Transverse colon (tissue), 4 donors: ENCODE results near the gene MVD. TPM values are rescaled to one million over a fixed set of nuclear protein-coding genes. Genes with fewer than 3 reads are reported as not detected.

Experiments
- DNase-seq: peaks from one replicate; pipeline ENCODE4 v3.0.0-alpha.2; 2019
- H3K27ac ChIP-seq, 4 donors: fragments of 200-600 bp; sonication (generic); 2 replicates each; pipeline ENCODE4 v1.5.1; 2016 to 2018; ENCODE audit warnings: inconsistent platforms in 4 of 4
- H3K27me3 ChIP-seq: fragments of 200-600 bp; sonication (generic); 2 replicates; pipeline ENCODE4 v1.5.1; 2017; ENCODE audit warnings: inconsistent platforms
- H3K36me3 ChIP-seq, 4 donors: fragments of 200-600 bp; sonication (generic); 2 replicates each; pipeline ENCODE4 v1.5.1; 2017 to 2019; ENCODE audit warnings: inconsistent platforms in 4 of 4
- H3K4me1 ChIP-seq, 4 donors: fragments of 200-600 bp; sonication (generic); 2 replicates each; pipeline ENCODE4 v1.5.1; 2017 to 2020; ENCODE audit warnings: inconsistent platforms in 4 of 4
- H3K4me3 ChIP-seq, 4 donors: fragments of 200-600 bp; sonication (generic); 1 replicate in 1 of 4; 2 replicates in 3 of 4; pipeline versions ENCODE4 v1.5.1 to v1.6.1; 2017 to 2019; ENCODE audit warnings: inconsistent platforms in 4 of 4
- H3K9me3 ChIP-seq, 2 donors: fragments of 200-600 bp; sonication (generic); 2 replicates each; pipeline ENCODE4 v1.5.1; 2017 to 2019; ENCODE audit warnings: inconsistent platforms in 2 of 2
- EP300 ChIP-seq: sonication (generic); formaldehyde crosslinking; IDR thresholded peaks from one replicate; pipeline ENCODE4 v1.6.1; 2017; ENCODE audit warnings: antibody characterized with exemption, low read depth
- POLR2A ChIP-seq: fragments of 450-650 bp; IDR thresholded peaks from one replicate; pipeline ENCODE4 v1.6.1; 2016; ENCODE audit warnings: antibody characterized with exemption, mild to moderate bottlenecking, moderate library complexity
- POLR2AphosphoS5 ChIP-seq, 3 donors: sonication (generic); formaldehyde crosslinking; IDR thresholded peaks; one replicate each; pipeline ENCODE4 v1.6.1; 2016; ENCODE audit warnings: antibody characterized with exemption in 3 of 3
- WGBS, 2 donors: methylation state at CpG; one replicate each; pipeline ENCODE4 v1.1.5; 2018; ENCODE audit warnings: low coverage in 1 of 2; 5-methylcytosine and 5-hydroxymethylcytosine counted together
- in situ Hi-C, 4 donors: fragments of 200-750 bp; cut with MboI; loops; one replicate each; pipeline versions ENCODE4 v1.15.0 to v1.15.1; 2017; ENCODE audit warnings: low sequenced_read_pairs in 3 of 4, low pct_ligation_motif_present in 1 of 4, low pct_unique_long_range_greater_than_20kb in 1 of 4
- intact Hi-C: fragments of 100-400 bp; cut with DNase I; formaldehyde crosslinking; loops from one replicate; pipeline ENCODE4 v1.15.1; 2023; ENCODE audit warnings: low total_unique reads
- total RNA-seq, 4 donors: library from RNA; depleted of rRNA; stranded (reverse); fragments of >200 nt; gene quantifications; one replicate each; pipeline ENCODE4 v1.1.0, GENCODE V29; 2016
- TF ChIP-seq, protein P1 (sequence below), 5 experiments: fragments of 200-600 bp in 3 of 5; fragments of 450-650 bp in 2 of 5; sonication (generic) in 3 of 5; IDR thresholded peaks; 1 replicate in 2 of 5; 2 replicates in 3 of 5; pipeline ENCODE4 v1.5.1; 2016 to 2017; ENCODE audit warnings: antibody characterized with exemption in 5 of 5, inconsistent platforms in 3 of 5, mild to moderate bottlenecking in 2 of 5, moderate library complexity in 1 of 5

The MVD gene
- total RNA-seq, 4 donors from 2014 or later: 20.5 to 75.6 (median 47.3) TPM

DNA sequence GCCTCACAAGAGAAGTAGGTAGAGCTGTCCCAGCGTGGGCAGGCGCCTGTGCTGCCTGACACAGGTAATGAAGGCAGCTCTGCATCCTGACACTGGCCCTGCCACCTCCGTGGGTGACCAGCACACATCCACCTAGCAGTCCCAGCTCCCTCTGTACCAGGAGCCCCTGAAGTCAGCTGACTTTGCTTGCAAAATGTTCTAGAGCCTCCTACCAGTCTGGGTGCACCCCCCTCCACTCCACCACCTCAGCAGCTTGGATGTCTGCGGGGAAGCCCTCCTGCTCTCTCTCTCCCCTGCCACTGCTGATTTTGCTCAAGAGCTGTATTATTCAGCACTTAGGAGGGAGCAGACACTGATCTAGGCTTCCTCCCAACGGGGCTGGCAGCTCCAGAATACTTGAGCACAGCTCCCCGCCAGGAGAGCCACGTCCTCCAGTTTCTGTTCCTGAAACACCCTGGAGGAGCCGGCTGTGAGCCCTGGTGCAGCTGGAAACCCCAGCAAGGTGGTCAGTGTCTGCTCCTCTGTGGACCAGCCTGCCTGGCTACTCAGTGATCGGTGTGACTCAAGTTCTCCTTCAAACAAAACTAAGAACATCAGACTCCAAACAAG lies 42.3 kb upstream of the MVD start:
- intact Hi-C loops: no loop called here
- in situ Hi-C loops: no loop called here
- Histone ChIP-seq H3K27me3 (no peaks in the 10 kb centered on the region), H3K4me3 (peak overlapping the region; percentile 53 to 96 (median 84)), H3K27ac (peak overlapping the region; percentile 85 to 88 (median 86)), H3K36me3 (no peaks in the 10 kb centered on the region), H3K9me3 (no peaks in the 10 kb centered on the region), H3K4me1 (peaks cover 20 to 41% (median 33%) of the 10 kb centered on the region in 4 donors)
- peak; percentile 14 for TF ChIP-seq POLR2A
- no peak for TF ChIP-seq POLR2AphosphoS5 (IDR thresholded peaks at IDR 0.05)
- peak; percentile 44 for DNase-seq
- WGBS, 2 donors: 29% methylated on average over 8 of the region's 9 CpGs; no CpG with 5 or more reads in 1 of the 2 donors

DNA sequence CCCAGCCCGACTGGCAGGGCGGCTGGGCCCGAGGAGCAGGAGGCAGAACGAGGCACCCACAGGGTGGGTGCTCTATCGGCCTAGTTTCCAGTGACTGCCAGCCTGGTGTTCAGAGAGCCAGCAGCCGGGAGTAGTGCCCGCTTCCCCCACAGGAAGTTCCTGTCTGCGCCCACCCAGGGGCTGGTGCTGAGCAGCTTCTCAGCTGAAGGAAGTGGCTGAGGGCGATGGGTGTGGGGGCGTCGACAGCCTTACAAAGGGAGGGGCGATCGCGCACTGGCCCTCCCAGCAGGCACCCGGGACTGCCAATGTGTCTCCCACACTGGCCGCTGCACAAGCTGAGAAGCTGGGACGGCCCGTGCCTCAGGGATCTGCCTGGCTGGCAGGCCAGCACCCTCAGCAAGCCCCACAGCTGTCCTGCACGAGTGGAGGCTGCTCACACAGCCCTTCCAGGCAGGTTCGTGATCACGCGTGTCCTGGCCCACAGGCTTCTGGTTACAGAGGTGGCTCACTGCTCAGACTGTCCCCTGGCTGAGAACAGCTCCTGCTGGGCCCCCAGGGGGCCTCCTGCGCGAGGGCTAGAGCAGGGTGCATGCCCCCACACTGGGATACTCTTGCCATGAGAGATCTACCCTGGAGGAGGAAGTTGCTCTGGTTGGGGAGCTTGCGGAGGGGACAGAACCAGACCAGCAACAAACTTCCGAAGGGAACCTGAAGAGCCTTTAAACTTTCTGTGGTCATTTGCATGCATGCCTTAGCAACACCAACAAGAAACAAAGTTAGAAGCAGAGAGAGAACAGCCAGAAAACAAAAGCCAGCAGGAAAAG lies 40.8 kb upstream of the MVD start:
- WGBS, 2 donors: 74% methylated on average over 17 of the region's 26 CpGs; no CpG with 5 or more reads in 1 of the 2 donors
- TF ChIP-seq, protein P1, sequence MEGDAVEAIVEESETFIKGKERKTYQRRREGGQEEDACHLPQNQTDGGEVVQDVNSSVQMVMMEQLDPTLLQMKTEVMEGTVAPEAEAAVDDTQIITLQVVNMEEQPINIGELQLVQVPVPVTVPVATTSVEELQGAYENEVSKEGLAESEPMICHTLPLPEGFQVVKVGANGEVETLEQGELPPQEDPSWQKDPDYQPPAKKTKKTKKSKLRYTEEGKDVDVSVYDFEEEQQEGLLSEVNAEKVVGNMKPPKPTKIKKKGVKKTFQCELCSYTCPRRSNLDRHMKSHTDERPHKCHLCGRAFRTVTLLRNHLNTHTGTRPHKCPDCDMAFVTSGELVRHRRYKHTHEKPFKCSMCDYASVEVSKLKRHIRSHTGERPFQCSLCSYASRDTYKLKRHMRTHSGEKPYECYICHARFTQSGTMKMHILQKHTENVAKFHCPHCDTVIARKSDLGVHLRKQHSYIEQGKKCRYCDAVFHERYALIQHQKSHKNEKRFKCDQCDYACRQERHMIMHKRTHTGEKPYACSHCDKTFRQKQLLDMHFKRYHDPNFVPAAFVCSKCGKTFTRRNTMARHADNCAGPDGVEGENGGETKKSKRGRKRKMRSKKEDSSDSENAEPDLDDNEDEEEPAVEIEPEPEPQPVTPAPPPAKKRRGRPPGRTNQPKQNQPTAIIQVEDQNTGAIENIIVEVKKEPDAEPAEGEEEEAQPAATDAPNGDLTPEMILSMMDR (IDR thresholded peaks at IDR 0.05): no peak
- TF ChIP-seq POLR2AphosphoS5 (IDR thresholded peaks at IDR 0.05): peak in 1 of 3 donors; percentile 34
- TF ChIP-seq EP300: no peak
- TF ChIP-seq POLR2A: peak; percentile 44
- no peaks in the 10 kb centered on the region for H3K27me3 ChIP-seq
- H3K4me3 ChIP-seq: peak overlapping the region in 2 of 4 donors; percentile 22
- H3K36me3 ChIP-seq: no peaks in the 10 kb centered on the region
- peaks cover 20 to 46% (median 33%) of the 10 kb centered on the region in 4 donors for H3K4me1 ChIP-seq
- in situ Hi-C loops: no loop called here
- intact Hi-C loops: no loop called here
- H3K9me3 ChIP-seq: no peaks in the 10 kb centered on the region
- peak overlapping the region; percentile 85 to 88 (median 86) for H3K27ac ChIP-seq
- DNase-seq: peak; percentile 62

DNA sequence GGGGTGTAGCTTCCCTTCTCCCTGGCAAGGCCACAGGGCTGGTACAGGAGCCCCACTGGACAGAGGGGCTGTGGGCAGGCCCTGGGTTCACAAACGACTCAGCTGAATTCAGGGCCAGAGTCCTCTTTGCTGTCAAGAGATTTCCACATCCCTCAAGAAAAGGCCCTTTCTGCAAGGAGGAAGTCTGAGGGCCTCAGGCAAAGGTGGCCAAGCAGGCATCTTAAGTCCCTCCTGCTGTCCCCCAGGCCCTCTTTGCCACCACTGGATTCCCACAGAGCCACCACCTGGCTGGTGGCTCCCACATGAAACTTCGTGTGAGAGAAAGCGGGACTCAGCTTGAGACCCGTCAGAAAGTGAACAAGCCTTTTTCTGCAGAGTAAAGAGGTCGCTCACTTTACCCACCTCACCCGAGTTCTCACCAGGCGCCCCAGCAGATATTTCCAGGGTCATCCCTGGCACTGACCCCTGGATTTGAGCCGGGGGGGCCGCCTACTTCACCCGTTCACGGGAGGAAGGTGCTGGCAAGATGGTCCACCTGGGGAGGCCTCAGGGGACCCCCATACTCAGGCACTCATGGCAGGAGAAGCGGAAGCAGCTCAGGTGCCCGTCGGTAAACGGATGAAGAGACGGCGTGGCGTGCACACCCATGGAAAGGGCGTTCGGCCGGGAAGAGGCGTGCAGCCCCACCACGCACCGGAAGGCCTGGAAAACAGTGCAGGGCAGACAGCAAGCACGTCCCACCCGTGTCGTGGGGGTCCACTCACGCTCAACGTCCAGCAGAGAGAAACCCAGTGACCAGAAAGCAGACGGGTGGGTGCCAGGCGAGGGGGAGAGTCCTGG lies 39.7 kb upstream of the MVD start:
- Histone ChIP-seq H3K27me3 (no peaks in the 10 kb centered on the region), H3K36me3 (no peaks in the 10 kb centered on the region), H3K4me3 (peak overlapping the region in 1 of 4 donors; percentile 24), H3K9me3 (no peaks in the 10 kb centered on the region), H3K4me1 (peaks cover 19 to 44% (median 32%) of the 10 kb centered on the region in 4 donors), H3K27ac (peak overlapping the region; percentile 85 to 88 (median 86))
- WGBS, 2 donors: 81 to 93% methylated on average over 3 to 31 of the region's 31 CpGs
- in situ Hi-C loops (no loop called here), intact Hi-C loops (no loop called here)
- TF ChIP-seq, protein P1 (IDR thresholded peaks at IDR 0.05): no peak
- TF ChIP-seq POLR2AphosphoS5 (IDR thresholded peaks at IDR 0.05) (no peak), POLR2A (no peak), EP300 (no peak)
- DNase-seq: no peak

DNA sequence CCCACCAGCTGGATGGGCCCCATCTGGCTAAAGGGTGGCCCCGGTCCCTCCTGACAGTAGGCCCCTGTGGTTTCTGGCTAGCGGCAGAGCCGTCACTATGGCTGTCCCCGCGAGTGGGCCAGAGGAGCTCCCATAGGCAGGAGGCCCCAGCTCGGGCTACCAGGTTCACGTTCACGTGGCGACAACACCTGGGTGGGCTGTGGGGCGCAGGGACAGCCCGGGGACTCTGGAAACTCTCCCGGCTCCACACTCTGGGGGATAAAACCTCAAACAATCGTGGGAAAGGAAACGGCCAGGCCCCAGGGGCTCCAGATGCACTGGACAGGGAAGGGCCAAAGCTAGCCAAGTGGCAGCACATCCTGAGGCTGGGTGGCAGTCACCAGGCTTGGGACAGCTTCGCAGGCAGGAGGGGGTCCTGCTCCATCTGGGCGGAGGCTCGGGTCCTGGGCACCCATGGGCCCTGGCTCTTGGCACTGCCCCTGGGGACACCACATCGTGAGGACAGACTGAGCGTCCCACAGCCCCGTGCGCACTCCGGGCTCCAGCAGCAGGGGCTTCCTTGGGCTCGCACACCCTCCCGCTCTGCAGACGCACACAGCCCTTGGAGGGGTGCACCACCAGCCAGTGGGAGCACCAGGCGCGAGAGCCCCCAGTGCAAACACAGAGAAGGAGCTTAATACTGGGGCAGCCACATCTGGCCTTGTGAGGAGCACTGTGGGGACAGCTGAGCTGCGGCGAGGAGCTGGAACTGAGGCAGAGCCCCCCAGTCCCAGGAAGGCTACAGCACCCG lies 38.9 kb upstream of the MVD start:
- TF ChIP-seq, protein P1 (IDR thresholded peaks at IDR 0.05): no peak
- no peak for TF ChIP-seq EP300
- TF ChIP-seq POLR2A: no peak
- TF ChIP-seq POLR2AphosphoS5 (IDR thresholded peaks at IDR 0.05): no peak
- Histone ChIP-seq H3K27ac (peak overlapping the region; percentile 85 to 88 (median 86)), H3K27me3 (no peaks in the 10 kb centered on the region), H3K4me3 (peak overlapping the region in 1 of 4 donors; percentile 24), H3K4me1 (peaks cover 11 to 36% (median 24%) of the 10 kb centered on the region in 4 donors), H3K36me3 (peaks cover 0 to 4% (median 0%) of the 10 kb centered on the region in 4 donors), H3K9me3 (no peaks in the 10 kb centered on the region)
- intact Hi-C loops (no loop called here), in situ Hi-C loops (no loop called here)
- DNase-seq: no peak
- 78 to 100% methylated on average over 2 to 29 of the region's 30 CpGs for WGBS, 2 donors
